HG02623 (cell line): ENCODE results near the gene FAM50B.

Experiments used
- ATAC-seq: cut with Tn5 transposase; IDR thresholded peaks from one replicate; pipeline ENCODE4 v1.9.1; 2021; ENCODE audit warnings: moderate library complexity; ENCODE audit not compliant: unreplicated experiment

FAM50B gene

GRCh38 chr6:3892603-3893002 lies 43.4 kb downstream of the FAM50B start:
- ATAC-seq = no peak

GRCh38 chr6:3893487-3893886 lies 44.3 kb downstream of the FAM50B start:
- no peak for ATAC-seq

- ATAC-seq = no peak
Measured at GRCh38 chr6:3893917-3894316, 44.7 kb downstream of the FAM50B start.

GRCh38 chr6:3894590-3895311 lies 45.6 kb downstream of the FAM50B start:
- no peak for ATAC-seq

DNA sequence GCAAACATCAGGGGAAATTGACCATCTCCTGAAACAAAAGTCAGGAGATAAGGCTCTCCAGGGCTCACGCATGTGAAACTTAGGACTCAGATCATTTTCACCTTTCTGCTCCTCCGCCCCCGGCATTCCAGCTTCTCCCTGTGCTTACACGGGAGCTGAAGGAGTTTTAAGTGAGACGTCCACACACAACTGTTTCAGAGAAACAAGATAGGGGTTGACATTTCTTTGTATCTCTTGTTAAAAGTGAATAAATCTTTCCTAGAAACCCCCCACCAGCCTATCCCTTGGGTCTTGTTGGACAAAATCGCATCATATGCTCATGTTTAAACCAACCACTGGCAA lies 46.1 kb downstream of the FAM50B start:
- ATAC-seq = no peak

GRCh38 chr6:3895805-3896204 lies 46.6 kb downstream of the FAM50B start:
- no peak for ATAC-seq

DNA sequence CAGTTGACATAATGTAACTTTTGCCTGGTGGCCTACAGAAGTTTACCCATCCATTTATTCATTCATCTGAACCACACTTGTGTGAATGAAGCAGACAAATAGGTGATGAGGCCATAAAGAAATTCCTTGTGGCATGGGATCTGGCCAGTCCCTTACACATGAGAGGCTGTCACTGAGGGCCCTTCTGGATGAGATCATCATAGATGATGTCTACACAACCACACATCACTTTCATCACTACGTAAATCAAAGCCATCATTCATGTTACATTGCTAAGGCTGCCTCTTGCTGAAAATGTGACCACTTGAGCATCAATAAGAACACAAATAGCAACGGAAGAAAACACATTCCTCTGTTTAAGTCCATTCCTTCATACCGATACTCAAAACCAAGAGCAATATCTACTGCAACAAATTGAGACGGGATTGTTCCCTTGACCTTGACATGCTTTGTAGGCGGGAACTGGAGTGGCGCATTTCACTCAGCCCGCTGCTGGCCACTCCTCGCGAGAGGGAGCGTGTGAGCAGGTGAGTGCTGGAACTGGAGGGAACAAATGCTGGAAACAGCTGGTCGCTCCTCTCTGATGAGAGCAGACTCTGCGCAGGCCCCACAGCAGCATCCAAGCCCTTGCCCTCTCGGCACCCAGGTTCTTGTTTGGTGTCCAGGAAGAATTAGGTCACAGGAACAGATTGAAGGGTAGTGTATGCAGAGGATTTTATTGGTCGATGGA lies 49.3 kb downstream of the FAM50B start:
- ATAC-seq = no peak

GRCh38 chr6:3899061-3899460 lies 49.9 kb downstream of the FAM50B start:
- ATAC-seq = no peak

DNA sequence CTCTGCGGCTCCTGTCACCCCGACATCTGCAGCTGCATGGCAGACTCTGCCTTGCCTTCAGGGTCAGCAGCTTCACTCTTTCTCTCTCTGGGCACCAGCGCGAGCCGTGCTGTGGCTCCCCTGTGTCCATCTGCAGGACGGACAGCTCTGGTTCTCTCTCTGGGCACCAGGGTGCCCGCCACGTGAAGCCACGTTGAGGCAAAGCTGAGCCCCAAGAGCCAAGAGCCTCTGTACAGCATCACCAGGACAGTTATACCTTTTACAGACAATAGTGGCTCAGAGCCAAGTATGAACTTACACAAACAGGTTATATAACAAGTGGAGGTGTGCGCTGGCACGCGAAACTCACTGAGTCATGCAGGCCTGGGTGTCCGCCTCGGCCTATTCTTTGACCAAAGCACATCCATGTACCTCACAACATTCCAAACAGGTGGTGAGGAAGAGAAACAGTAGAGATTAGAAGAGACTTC lies 50.8 kb downstream of the FAM50B start:
- no peak for ATAC-seq
